Activated T-cell treated with anti-CD3 and anti-CD28 coated beads, Interleukin-2, amount 50 U/mL, for 24 hours (primary cell): ENCODE data around the gene ZNF605.
"Not testable (repeated sequence)": the region's sequence is repeated elsewhere in the genome, so short reads cannot be mapped to it uniquely, and the experiment has no call there.

Experiments used
- DNase-seq: peaks from one replicate; pipeline ENCODE4 v3.0.0-alpha.2; 2020
- H3K27ac Mint-ChIP-seq: 2 replicates; pipeline ENCODE4 v1.8.0; 2020; ENCODE audit warnings: mild to moderate bottlenecking, mixed read lengths
- H3K27me3 Mint-ChIP-seq: 2 replicates; pipeline ENCODE4 v1.8.0; 2020; ENCODE audit warnings: mixed read lengths
- H3K36me3 Mint-ChIP-seq: 2 replicates; pipeline ENCODE4 v1.8.0; 2020; ENCODE audit warnings: low read depth, mixed read lengths
- H3K4me1 Mint-ChIP-seq: 2 replicates; pipeline ENCODE4 v1.8.0; 2020; ENCODE audit warnings: low read depth, mixed read lengths
- H3K4me3 Mint-ChIP-seq: 2 replicates; pipeline ENCODE4 v1.8.0; 2020; ENCODE audit warnings: mild to moderate bottlenecking, moderate library complexity, mixed read lengths
- H3K9me3 Mint-ChIP-seq: 2 replicates; pipeline ENCODE4 v1.8.0; 2020; ENCODE audit warnings: mixed read lengths

ZNF605 gene

GRCh38 chr12:132904718-132905328 lies 51.3 kb downstream of the ZNF605 start:
- Mint-ChIP-seq H3K27me3 (no peaks in the 10 kb centered on the region), H3K4me3 (peak overlapping the region; percentile 53), H3K9me3 (peaks cover 2% of the 10 kb centered on the region), H3K27ac (peak overlapping the region; percentile 79), H3K36me3 (peaks cover 12% of the 10 kb centered on the region), H3K4me1 (peaks cover 25% of the 10 kb centered on the region)
- peak; percentile 95 for DNase-seq

- H3K4me3 Mint-ChIP-seq = no peak overlapping the region
These were observed 57.1 kb downstream of the ZNF605 start for GRCh38 chr12:132899033-132899432.

GRCh38 chr12:132888852-132889251 lies 67.3 kb downstream of the ZNF605 start:
- Mint-ChIP-seq H3K27ac (peak overlapping the region; percentile 100), H3K27me3 (no peaks in the 10 kb centered on the region), H3K4me1 (peaks cover 29% of the 10 kb centered on the region), H3K36me3 (peaks cover 35% of the 10 kb centered on the region), H3K4me3 (peak overlapping the region; percentile 99), H3K9me3 (peaks cover 3% of the 10 kb centered on the region)
- no peak for DNase-seq

More at GRCh38 chr12:132899033-132899432, 57.1 kb downstream of the ZNF605 start:
- Mint-ChIP-seq H3K4me1 (peaks cover 5% of the 10 kb centered on the region), H3K36me3 (no peaks in the 10 kb centered on the region), H3K27ac (no peak overlapping the region), H3K9me3 (no peaks in the 10 kb centered on the region), H3K27me3 (no peaks in the 10 kb centered on the region)
- no peak for DNase-seq

- peak; percentile 94 for DNase-seq
- H3K4me1 Mint-ChIP-seq = peaks cover 35% of the 10 kb centered on the region
- H3K27ac Mint-ChIP-seq = peak within 1 kb of the TSS; percentile 100
- peaks cover 3% of the 10 kb centered on the region for H3K9me3 Mint-ChIP-seq
- H3K27me3 Mint-ChIP-seq = no peaks in the 10 kb centered on the region
- peak within 1 kb of the TSS; percentile 99 for H3K4me3 Mint-ChIP-seq
- peaks cover 47% of the 10 kb centered on the region for H3K36me3 Mint-ChIP-seq
These were observed 68.4 kb downstream of the ZNF605 start, which contains the start of gene CHFR for GRCh38 chr12:132887513-132888351. Gene CHFR (minus strand): TSS chr12:132887605. CDS start chr12:132887328, 277 bp downstream.

- H3K9me3 Mint-ChIP-seq = peaks cover 3% of the 10 kb centered on the region
- peak overlapping the region; percentile 99 for H3K4me3 Mint-ChIP-seq
- peaks cover 56% of the 10 kb centered on the region for H3K36me3 Mint-ChIP-seq
- peaks cover 44% of the 10 kb centered on the region for H3K4me1 Mint-ChIP-seq
- no peak for DNase-seq
- no peaks in the 10 kb centered on the region for H3K27me3 Mint-ChIP-seq
- H3K27ac Mint-ChIP-seq = peak overlapping the region; percentile 85
These were observed 69.3 kb downstream of the ZNF605 start for GRCh38 chr12:132886529-132887477.

GRCh38 chr12:132881818-132882217 lies 74.3 kb downstream of the ZNF605 start:
- DNase-seq = no peak
- H3K4me3 Mint-ChIP-seq = no peak overlapping the region
- peaks cover 41% of the 10 kb centered on the region for H3K4me1 Mint-ChIP-seq
- no peaks in the 10 kb centered on the region for H3K27me3 Mint-ChIP-seq
- peak overlapping the region; percentile 33 for H3K27ac Mint-ChIP-seq
- H3K9me3 Mint-ChIP-seq = peaks cover 3% of the 10 kb centered on the region
- H3K36me3 Mint-ChIP-seq = peaks cover 82% of the 10 kb centered on the region

- Mint-ChIP-seq H3K36me3 (peaks cover 80% of the 10 kb centered on the region), H3K4me1 (peaks cover 18% of the 10 kb centered on the region)
- not testable (repeated sequence) for H3K27me3 Mint-ChIP-seq, H3K9me3 Mint-ChIP-seq, DNase-seq, H3K27ac Mint-ChIP-seq, H3K4me3 Mint-ChIP-seq
These were observed 81.5 kb downstream of the ZNF605 start for GRCh38 chr12:132874620-132875019.

- Mint-ChIP-seq H3K27ac (peak overlapping the region; percentile 83), H3K9me3 (no peaks in the 10 kb centered on the region), H3K27me3 (no peaks in the 10 kb centered on the region)
These were observed 81.9 kb downstream of the ZNF605 start for GRCh38 chr12:132874175-132874574.

GRCh38 chr12:132873724-132874123 lies 82.4 kb downstream of the ZNF605 start:
- no peak for DNase-seq
- H3K27me3 Mint-ChIP-seq = no peaks in the 10 kb centered on the region
- H3K4me1 Mint-ChIP-seq = peaks cover 18% of the 10 kb centered on the region
- peaks cover 79% of the 10 kb centered on the region for H3K36me3 Mint-ChIP-seq
- peak overlapping the region; percentile 83 for H3K27ac Mint-ChIP-seq
- no peaks in the 10 kb centered on the region for H3K9me3 Mint-ChIP-seq
- no peak overlapping the region for H3K4me3 Mint-ChIP-seq

More at GRCh38 chr12:132874175-132874574, 81.9 kb downstream of the ZNF605 start:
- peaks cover 18% of the 10 kb centered on the region for H3K4me1 Mint-ChIP-seq
- H3K4me3 Mint-ChIP-seq = no peak overlapping the region
- no peak for DNase-seq
- peaks cover 80% of the 10 kb centered on the region for H3K36me3 Mint-ChIP-seq

- Mint-ChIP-seq H3K9me3 (no peaks in the 10 kb centered on the region), H3K27ac (peak overlapping the region; percentile 72), H3K27me3 (no peaks in the 10 kb centered on the region), H3K4me3 (peak overlapping the region; percentile 18), H3K4me1 (peaks cover 19% of the 10 kb centered on the region), H3K36me3 (peaks cover 83% of the 10 kb centered on the region)
- no peak for DNase-seq
These were observed 83.1 kb downstream of the ZNF605 start for GRCh38 chr12:132872975-132873421.

- Mint-ChIP-seq H3K4me3 (no peak overlapping the region), H3K9me3 (no peaks in the 10 kb centered on the region), H3K4me1 (peaks cover 25% of the 10 kb centered on the region), H3K27ac (peak overlapping the region; percentile 72), H3K36me3 (peaks cover 83% of the 10 kb centered on the region), H3K27me3 (no peaks in the 10 kb centered on the region)
- DNase-seq = no peak
These were observed 83.8 kb downstream of the ZNF605 start for GRCh38 chr12:132872073-132872855.

- no peaks in the 10 kb centered on the region for H3K9me3 Mint-ChIP-seq
- H3K4me1 Mint-ChIP-seq = peaks cover 37% of the 10 kb centered on the region
- H3K36me3 Mint-ChIP-seq = peaks cover 83% of the 10 kb centered on the region
- no peak for DNase-seq
- H3K4me3 Mint-ChIP-seq = no peak overlapping the region
- no peak overlapping the region for H3K27ac Mint-ChIP-seq
- H3K27me3 Mint-ChIP-seq = no peaks in the 10 kb centered on the region
These were observed 86.6 kb downstream of the ZNF605 start for GRCh38 chr12:132869551-132869950.
